ENCODE measurements around the gene RHCE.

DNA sequence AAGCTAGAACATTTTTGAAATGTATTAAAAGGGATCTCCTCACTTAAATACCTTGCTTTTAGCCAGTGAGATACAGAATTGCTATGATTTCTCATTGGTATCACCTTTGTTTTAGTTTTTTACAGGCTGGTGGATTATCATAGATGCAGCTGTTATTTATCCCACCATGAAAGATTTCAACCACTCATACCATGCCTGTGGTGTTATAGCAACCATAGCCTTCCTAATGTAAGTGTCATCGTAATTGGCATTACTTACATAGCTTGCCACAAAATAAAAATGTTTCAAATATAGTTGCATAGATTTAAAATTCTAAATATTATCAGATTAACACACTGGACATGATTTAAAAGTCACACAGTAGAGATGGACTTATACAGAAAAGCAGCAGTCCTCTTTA lies 77.8 kb downstream of the RHCE start:
- TF ChIP-seq ZNF274 (IDR thresholded peaks at IDR 0.05; ENCODE audit: low read depth, low read length) (no peak), YY1 (IDR thresholded peaks at IDR 0.05; ENCODE audit: insufficient read depth, insufficient read length) (no peak), SUZ12 (IDR thresholded peaks at IDR 0.05; ENCODE audit: extremely low read depth, insufficient read depth, insufficient read length) (no peak)
